Astrocyte (in vitro differentiated cells and primary cell): ENCODE data around the gene ATF7.

Source experiments
- EZH2 ChIP-seq: IDR thresholded peaks from 2 replicates; pipeline ENCODE4 v1.6.1; 2012; ENCODE audit warnings: mild to moderate bottlenecking, low read length, inconsistent platforms; ENCODE audit not compliant: insufficient read depth
- TF ChIP-seq, protein P1 (sequence below): IDR thresholded peaks from 2 replicates; pipeline ENCODE4 v1.5.1; 2011; ENCODE audit warnings: low read depth, mild to moderate bottlenecking, inconsistent platforms, low read length, moderate library complexity; ENCODE audit not compliant: insufficient read depth

DNA sequence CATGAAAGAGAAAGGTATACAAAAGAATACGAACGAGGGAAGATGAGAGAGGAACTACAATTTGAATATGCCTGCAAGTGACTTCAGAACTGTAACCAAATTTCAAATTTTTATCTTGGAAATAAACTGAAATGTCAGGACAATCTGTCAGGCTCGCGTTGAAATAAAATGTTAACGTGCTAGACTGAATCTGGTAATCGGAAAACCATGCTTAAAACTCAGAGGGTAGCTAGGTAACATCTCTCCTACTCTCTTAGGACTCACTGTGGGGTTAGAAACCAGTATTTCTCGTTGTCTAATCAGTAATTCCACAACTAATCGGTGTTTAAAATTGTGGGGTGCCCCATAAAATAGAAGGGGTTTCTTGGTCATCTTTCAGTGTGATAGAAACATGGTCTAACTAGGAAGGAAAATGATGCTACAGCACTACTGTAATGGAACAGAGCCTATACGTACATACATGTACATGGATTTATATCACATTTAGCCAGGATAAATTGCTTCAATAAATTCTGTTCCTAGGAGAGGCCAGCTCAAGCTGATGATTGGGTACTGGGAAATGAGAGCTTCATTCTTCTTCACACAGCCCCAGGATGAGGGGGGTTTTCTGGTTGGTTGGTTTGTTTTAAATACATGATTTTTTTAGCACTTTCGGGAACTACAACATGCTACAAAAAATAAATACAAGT lies 23.9 kb downstream of the ATF7 start:
- TF ChIP-seq, protein P1, sequence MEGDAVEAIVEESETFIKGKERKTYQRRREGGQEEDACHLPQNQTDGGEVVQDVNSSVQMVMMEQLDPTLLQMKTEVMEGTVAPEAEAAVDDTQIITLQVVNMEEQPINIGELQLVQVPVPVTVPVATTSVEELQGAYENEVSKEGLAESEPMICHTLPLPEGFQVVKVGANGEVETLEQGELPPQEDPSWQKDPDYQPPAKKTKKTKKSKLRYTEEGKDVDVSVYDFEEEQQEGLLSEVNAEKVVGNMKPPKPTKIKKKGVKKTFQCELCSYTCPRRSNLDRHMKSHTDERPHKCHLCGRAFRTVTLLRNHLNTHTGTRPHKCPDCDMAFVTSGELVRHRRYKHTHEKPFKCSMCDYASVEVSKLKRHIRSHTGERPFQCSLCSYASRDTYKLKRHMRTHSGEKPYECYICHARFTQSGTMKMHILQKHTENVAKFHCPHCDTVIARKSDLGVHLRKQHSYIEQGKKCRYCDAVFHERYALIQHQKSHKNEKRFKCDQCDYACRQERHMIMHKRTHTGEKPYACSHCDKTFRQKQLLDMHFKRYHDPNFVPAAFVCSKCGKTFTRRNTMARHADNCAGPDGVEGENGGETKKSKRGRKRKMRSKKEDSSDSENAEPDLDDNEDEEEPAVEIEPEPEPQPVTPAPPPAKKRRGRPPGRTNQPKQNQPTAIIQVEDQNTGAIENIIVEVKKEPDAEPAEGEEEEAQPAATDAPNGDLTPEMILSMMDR: no peak
- no peak for TF ChIP-seq EZH2
